GM20000 (cell line): Measurements from ENCODE around the gene UBC.
A peak's percentile ranks its signal among the peaks of the same experiment; 100 is the strongest.
"Not testable (repeated sequence)": the region's sequence is repeated elsewhere in the genome, so short reads cannot be mapped to it uniquely, and the experiment has no call there.

Experiments
- DNase-seq: peaks from one replicate; pipeline ENCODE4 v3.0.0; 2012; ENCODE audit warnings: low spot score
- TF ChIP-seq, protein P1 (sequence below): IDR thresholded peaks from 2 replicates; pipeline ENCODE4 v1.5.1; 2012; ENCODE audit warnings: mild to moderate bottlenecking, control low read depth; ENCODE audit errors: extremely low read depth, missing control alignments

Gene UBC

DNA sequence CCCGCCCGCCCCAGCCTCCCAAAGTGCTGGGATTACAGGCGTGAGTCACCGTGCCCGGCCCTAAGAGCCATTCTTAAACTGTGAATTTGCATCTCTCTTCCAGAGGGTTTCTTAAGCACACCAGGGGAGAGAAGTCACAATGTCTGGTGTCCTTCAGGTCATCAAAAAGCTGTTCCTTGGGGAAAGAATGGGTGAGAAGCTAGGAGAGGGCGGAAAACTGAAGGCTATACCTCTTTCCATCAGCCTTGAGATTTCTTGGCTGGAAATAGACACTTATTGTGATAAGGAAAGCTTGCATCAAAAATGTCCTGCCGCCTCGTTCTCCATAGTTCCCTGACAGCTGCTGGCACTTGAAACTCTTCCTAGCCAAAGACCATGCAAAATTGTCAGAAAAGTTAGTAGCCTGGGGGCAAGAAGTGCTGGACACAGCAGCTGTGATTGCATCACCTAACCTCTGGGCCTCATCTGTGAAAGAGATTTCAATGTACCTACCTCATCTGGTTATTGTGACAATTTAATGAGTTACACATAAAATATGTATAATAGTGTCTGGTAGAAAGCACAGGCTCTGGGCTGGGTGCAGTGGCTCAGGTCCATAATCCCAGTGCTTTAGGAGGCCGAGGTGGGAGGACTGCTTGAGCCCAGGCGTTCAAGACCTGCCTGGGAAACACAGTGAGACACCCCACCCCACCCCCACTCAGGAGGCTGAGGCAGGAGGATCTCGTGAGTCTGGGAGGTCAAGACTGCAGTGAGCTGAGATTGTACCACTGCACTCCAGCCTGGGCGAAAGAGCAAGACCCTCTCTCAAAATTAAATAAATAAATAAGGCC is 9.7 kb upstream of the UBC start:
- DNase-seq: no peak
- TF ChIP-seq, protein P1, sequence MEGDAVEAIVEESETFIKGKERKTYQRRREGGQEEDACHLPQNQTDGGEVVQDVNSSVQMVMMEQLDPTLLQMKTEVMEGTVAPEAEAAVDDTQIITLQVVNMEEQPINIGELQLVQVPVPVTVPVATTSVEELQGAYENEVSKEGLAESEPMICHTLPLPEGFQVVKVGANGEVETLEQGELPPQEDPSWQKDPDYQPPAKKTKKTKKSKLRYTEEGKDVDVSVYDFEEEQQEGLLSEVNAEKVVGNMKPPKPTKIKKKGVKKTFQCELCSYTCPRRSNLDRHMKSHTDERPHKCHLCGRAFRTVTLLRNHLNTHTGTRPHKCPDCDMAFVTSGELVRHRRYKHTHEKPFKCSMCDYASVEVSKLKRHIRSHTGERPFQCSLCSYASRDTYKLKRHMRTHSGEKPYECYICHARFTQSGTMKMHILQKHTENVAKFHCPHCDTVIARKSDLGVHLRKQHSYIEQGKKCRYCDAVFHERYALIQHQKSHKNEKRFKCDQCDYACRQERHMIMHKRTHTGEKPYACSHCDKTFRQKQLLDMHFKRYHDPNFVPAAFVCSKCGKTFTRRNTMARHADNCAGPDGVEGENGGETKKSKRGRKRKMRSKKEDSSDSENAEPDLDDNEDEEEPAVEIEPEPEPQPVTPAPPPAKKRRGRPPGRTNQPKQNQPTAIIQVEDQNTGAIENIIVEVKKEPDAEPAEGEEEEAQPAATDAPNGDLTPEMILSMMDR: no peak

GRCh38 chr12:124921200-124922031 is 7.0 kb upstream of the UBC start:
- TF ChIP-seq, protein P1: no peak
- peak; percentile 66 for DNase-seq

GRCh38 chr12:124920353-124920935 is 6.0 kb upstream of the UBC start:
- no peak for DNase-seq
- TF ChIP-seq, protein P1: no peak

- no peak for DNase-seq
- TF ChIP-seq, protein P1: no peak
These were observed 5.3 kb upstream of the UBC start for GRCh38 chr12:124919521-124920352.

DNA sequence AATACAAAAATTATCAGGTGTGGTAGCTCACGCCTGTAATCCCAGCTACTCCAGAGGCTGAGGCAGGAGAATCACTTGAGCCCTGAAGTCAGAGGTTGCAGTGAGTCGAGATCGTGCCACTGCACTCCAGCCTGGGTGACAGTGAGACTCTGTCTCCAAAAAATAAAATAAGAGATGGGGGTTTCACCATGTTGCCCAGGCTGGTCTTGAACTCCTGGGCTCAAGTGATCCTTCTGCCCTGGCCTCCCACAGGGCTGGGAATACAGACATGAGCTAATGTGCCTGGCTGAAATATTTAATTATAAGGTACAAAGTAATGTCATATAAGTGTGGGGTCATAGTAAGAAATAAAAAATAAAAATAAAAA is 4.2 kb upstream of the UBC start:
- not testable (repeated sequence) for DNase-seq

- no peak for DNase-seq
- TF ChIP-seq, protein P1: no peak
These were observed 3.6 kb upstream of the UBC start for GRCh38 chr12:124917841-124918621.
